IMR-90 (cell line): ENCODE results near the gene STAM2. TPM values are rescaled to one million over a fixed set of nuclear protein-coding genes. Genes with fewer than 3 reads are reported as not detected.
"Not testable (repeated sequence)": the region's sequence is repeated elsewhere in the genome, so short reads cannot be mapped to it uniquely, and the experiment has no call there.

Source experiments
- ATAC-seq: fragments of 200-7000 bp; cut with Tn5 transposase; 2 replicates; pipeline ENCODE4 v1.9.1; 2020; ENCODE audit warnings: low read depth, mild to moderate bottlenecking, moderate library complexity
- BruUV-seq: library from RNA; stranded (reverse); fragments of 400-500 nt; replicated peaks from 2 replicates; lab custom pipeline; 2021; lab: Mats Ljungman, UMichigan
- CTCF ChIA-PET: fragments of 300-600 bp; formaldehyde crosslinking; extraction: SDS; loops from one replicate; lab custom pipeline; 2021; ENCODE audit warnings: antibody characterized with exemption; lab: Yijun Ruan, JAX
- POLR2A ChIA-PET: fragments of 300-600 bp; sonication (Branson Sonifier 250); formaldehyde crosslinking; loops from one replicate; lab custom pipeline; 2022; ENCODE audit warnings: antibody characterized with exemption; ENCODE audit not compliant: unreplicated experiment; lab: Charles Lee
- DNase-seq: peaks from one replicate; pipeline ENCODE4 v3.0.0; 2013
- H2AFZ ChIP-seq: replicated peaks from 2 replicates; pipeline ENCODE3; 2013; ENCODE audit warnings: low read length, mild to moderate bottlenecking; ENCODE audit not compliant: poor library complexity
- H2AK5ac ChIP-seq: 2 replicates; pipeline ENCODE4 v1.6.1; 2013; ENCODE audit warnings: low read depth, low read length, inconsistent platforms
- H2AK9ac ChIP-seq: replicated peaks from 2 replicates; pipeline ENCODE3; 2013; ENCODE audit warnings: mild to moderate bottlenecking, low read depth, low read length, moderate library complexity; ENCODE audit not compliant: poor library complexity
- H2BK120ac ChIP-seq: 2 replicates; pipeline ENCODE4 v1.6.1; 2013; ENCODE audit warnings: low read depth, low read length, inconsistent platforms
- H2BK15ac ChIP-seq: 3 replicates; pipeline ENCODE4 v1.6.1; 2013; ENCODE audit warnings: low read depth, low read length, inconsistent platforms
- H2BK20ac ChIP-seq: 2 replicates; pipeline ENCODE4 v1.6.1; 2013; ENCODE audit warnings: low read depth, mild to moderate bottlenecking, inconsistent platforms, low read length, moderate library complexity
- H2BK5ac ChIP-seq: 2 replicates; pipeline ENCODE4 v1.6.1; 2013; ENCODE audit warnings: mild to moderate bottlenecking, low read depth, low read length, inconsistent platforms; ENCODE audit not compliant: poor library complexity, severe bottlenecking
- H3K14ac ChIP-seq: replicated peaks from 2 replicates; pipeline ENCODE4 v1.6.1; 2013; ENCODE audit warnings: low read depth, low read length, inconsistent platforms
- H3K18ac ChIP-seq: 2 replicates; pipeline ENCODE4 v1.6.1; 2013; ENCODE audit warnings: low read depth, low read length, control low read depth
- H3K23ac ChIP-seq: 2 replicates; pipeline ENCODE4 v1.6.1; 2013; ENCODE audit warnings: low read depth, low read length, inconsistent platforms
- H3K27ac ChIP-seq: 2 replicates; pipeline ENCODE4 v1.5.1; 2013; ENCODE audit warnings: mild to moderate bottlenecking, control low read depth, low read length; ENCODE audit not compliant: insufficient read depth
- H3K27me3 ChIP-seq: 2 replicates; pipeline ENCODE4 v1.6.1; 2013; ENCODE audit warnings: low read length; ENCODE audit not compliant: control insufficient read depth, insufficient read depth
- H3K36me3 ChIP-seq: 2 replicates; pipeline ENCODE4 v1.6.1; 2013; ENCODE audit warnings: low read length, mixed read lengths; ENCODE audit not compliant: control insufficient read depth, insufficient read depth
- H3K4ac ChIP-seq: 2 replicates; pipeline ENCODE4 v1.6.1; 2013; ENCODE audit warnings: low read depth, low read length, inconsistent platforms
- H3K4me1 ChIP-seq: 2 replicates; pipeline ENCODE4 v1.6.1; 2013; ENCODE audit warnings: low read length, mixed read lengths; ENCODE audit not compliant: control insufficient read depth, insufficient read depth
- H3K4me2 ChIP-seq: 2 replicates; pipeline ENCODE4 v1.6.1; 2013; ENCODE audit warnings: low read depth, mild to moderate bottlenecking, control low read depth, low read length, moderate library complexity
- H3K4me3 ChIP-seq: 2 replicates; pipeline ENCODE4 v1.5.1; 2013; ENCODE audit warnings: low read depth, mild to moderate bottlenecking, control low read depth, low read length, moderate library complexity; ENCODE audit not compliant: insufficient read depth
- H3K56ac ChIP-seq: 2 replicates; pipeline ENCODE4 v1.6.1; 2013; ENCODE audit warnings: low read length, inconsistent platforms; ENCODE audit not compliant: insufficient read depth; ENCODE audit errors: extremely low read depth
- H3K79me1 ChIP-seq, 2 experiments: 2 replicates each; pipeline ENCODE4 v1.6.1; 2013; ENCODE audit warnings: low read length in 2 of 2, inconsistent platforms in 1 of 2, low read depth in 1 of 2
- H3K9ac ChIP-seq: 2 replicates; pipeline ENCODE4 v1.6.1; 2013; ENCODE audit warnings: low read depth, low read length, control low read depth
- H3K9me1 ChIP-seq: 2 replicates; pipeline ENCODE4 v1.6.1; 2013; ENCODE audit warnings: low read length, inconsistent platforms; ENCODE audit not compliant: insufficient read depth
- H3K9me3 ChIP-seq: 2 replicates; pipeline ENCODE4 v1.6.1; 2013; ENCODE audit warnings: low read length; ENCODE audit not compliant: control insufficient read depth, insufficient read depth
- H4K20me1 ChIP-seq: 2 replicates; pipeline ENCODE4 v1.6.1; 2013; ENCODE audit warnings: low read length, inconsistent platforms; ENCODE audit not compliant: insufficient read depth
- H4K5ac ChIP-seq: 2 replicates; pipeline ENCODE4 v1.6.1; 2013; ENCODE audit warnings: mild to moderate bottlenecking, low read depth, low read length, control low read depth
- H4K8ac ChIP-seq, 2 experiments: 2 replicates each; pipeline ENCODE4 v1.6.1; 2013; ENCODE audit warnings: low read depth in 2 of 2, low read length in 2 of 2, control low read depth in 1 of 2, inconsistent platforms in 1 of 2
- H4K91ac ChIP-seq: 2 replicates; pipeline ENCODE4 v1.6.1; 2013; ENCODE audit warnings: low read depth, low read length, inconsistent platforms; ENCODE audit not compliant: insufficient read depth
- CEBPB ChIP-seq: IDR thresholded peaks from 2 replicates; pipeline ENCODE4 v1.6.1; 2012; ENCODE audit warnings: low read depth, low read length, improper control_type of control experiment
- WGBS, 2 experiments: methylation state at CpG; one replicate each; pipeline versions ENCODE4 v1.1.5 to v1.1.7; 2013; ENCODE audit warnings: missing lambda C conversion rate in 2 of 2; ENCODE audit not compliant: insufficient read length in 1 of 2; ENCODE audit errors: extremely low coverage in 2 of 2; 5-methylcytosine and 5-hydroxymethylcytosine counted together
- dilution Hi-C: fragments of 300-500 bp; cut with HindIII; formaldehyde crosslinking; loops from one replicate; pipeline ENCODE4 v1.14.3; 2018; ENCODE audit warnings: low sequenced_read_pairs; ENCODE audit not compliant: unreplicated experiment
- in situ Hi-C: fragments of 300-500 bp; cut with MboI; formaldehyde crosslinking; loops from 3 replicates; pipeline ENCODE4 v1.14.3; 2019; ENCODE audit warnings: low sequenced_read_pairs, inconsistent platforms, mixed read lengths
- intact Hi-C: fragments of 100-400 bp; cut with micrococcal nuclease; formaldehyde crosslinking; loops from 2 replicates; pipeline ENCODE4 v1.10.0; 2022
- polyA plus RNA-seq, 3 experiments: library from polyadenylated mRNA; depleted of rRNA; stranded (reverse); fragments of >200 nt; gene quantifications; 2 replicates each; pipeline ENCODE4 v1.2.3, GENCODE V29; 2012; ENCODE audit warnings: low replicate concordance in 1 of 3
- total RNA-seq: library from RNA; depleted of rRNA; stranded (reverse); fragments of >200 nt; gene quantifications from 2 replicates; pipeline ENCODE4 v1.2.3, GENCODE V29; 2012

The STAM2 gene
- total and polyA plus RNA-seq, 2 of the 4 experiments (the other 2 are of a cell fraction) = 12.5 to 29.2 TPM

DNA sequence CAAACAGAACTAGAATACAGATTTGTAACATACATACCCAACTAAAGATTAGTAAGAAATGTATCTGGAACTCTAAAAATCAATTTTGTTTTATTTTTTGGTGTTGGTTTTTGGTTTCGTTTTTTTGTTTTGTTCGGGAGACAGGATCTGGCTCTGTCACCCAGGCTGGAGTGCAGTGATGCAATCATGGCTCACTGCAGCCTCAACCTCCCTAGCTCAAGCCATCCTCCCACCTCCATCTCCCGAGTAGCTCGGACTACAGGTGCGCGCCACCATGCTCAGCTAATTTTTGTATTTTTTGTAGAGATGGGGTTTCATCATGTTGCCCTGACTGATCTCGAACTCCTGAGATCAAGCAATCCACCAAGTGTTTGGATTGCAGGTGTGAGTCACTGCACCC, 6.4 kb downstream of the STAM2 start:
- DNase-seq, ATAC-seq, H2BK15ac ChIP-seq, H3K14ac ChIP-seq, POLR2A ChIA-PET, H2BK5ac ChIP-seq, H3K4me2 ChIP-seq, H4K91ac ChIP-seq, H3K18ac ChIP-seq, H3K9me1 ChIP-seq, H3K27ac ChIP-seq, H4K8ac ChIP-seq, CTCF ChIA-PET, H3K36me3 ChIP-seq, H3K4me3 ChIP-seq, H2BK120ac ChIP-seq, H3K56ac ChIP-seq, H3K9ac ChIP-seq, BruUV-seq, H2BK20ac ChIP-seq, H2AK5ac ChIP-seq, H3K9me3 ChIP-seq, H3K27me3 ChIP-seq, dilution Hi-C loops, intact Hi-C loops, H2AK9ac ChIP-seq, H4K5ac ChIP-seq, H3K4ac ChIP-seq, H3K23ac ChIP-seq: not testable (repeated sequence)
- WGBS, 2 experiments = 100% methylated on average over 1 of the region's 7 CpGs; no CpG with 5 or more reads in 1 of the 2 experiments
- H2AFZ ChIP-seq = peak overlapping the region; percentile 71
- TF ChIP-seq CEBPB = peak; percentile 76
- in situ Hi-C loops = loop anchor here (10.0 kb wide), 1 partner anchor 124 kb away; no protein-coding TSS in a partner anchor
- H4K20me1 ChIP-seq = peaks cover 46% of the 10 kb centered on the region
- peaks cover 18 to 64% of the 10 kb centered on the region in 2 experiments; a peak in 3 of 4 replicates for H3K79me1 ChIP-seq
- peaks cover 10% of the 10 kb centered on the region for H3K4me1 ChIP-seq

DNA sequence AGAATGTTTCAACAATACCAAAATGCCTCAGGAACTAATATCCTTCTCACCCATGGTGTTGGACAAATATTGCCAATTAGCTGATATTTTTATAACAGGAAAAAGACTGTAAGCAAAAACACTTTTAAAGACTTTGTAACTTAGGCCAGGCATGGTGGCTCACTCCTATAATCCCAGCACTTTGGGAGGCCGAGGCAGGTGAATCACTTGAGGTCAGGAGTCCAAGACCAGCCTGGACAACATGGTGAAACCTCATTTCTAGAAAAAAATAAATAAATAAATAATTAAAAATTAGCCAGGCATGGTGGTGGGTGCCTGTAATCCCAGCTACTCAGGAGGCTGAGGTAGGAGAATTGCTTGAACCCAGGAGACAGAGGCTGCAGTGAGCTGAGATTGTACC, 8.1 kb downstream of the STAM2 start:
- not testable (repeated sequence) for H3K9ac ChIP-seq
- peaks cover 18 to 63% of the 10 kb centered on the region in 2 experiments; a peak in 3 of 4 replicates for H3K79me1 ChIP-seq

More for the DNA sequence above, 8.1 kb downstream of the STAM2 start:
- ATAC-seq, H2BK120ac ChIP-seq, H3K27me3 ChIP-seq, H3K14ac ChIP-seq, DNase-seq, H2BK15ac ChIP-seq, H2AK9ac ChIP-seq, H4K5ac ChIP-seq, H3K9me3 ChIP-seq, H3K4ac ChIP-seq, H3K27ac ChIP-seq, H2BK20ac ChIP-seq, H4K8ac ChIP-seq, H3K56ac ChIP-seq, POLR2A ChIA-PET, H3K18ac ChIP-seq, H4K91ac ChIP-seq, H2AK5ac ChIP-seq, H3K4me3 ChIP-seq, H2AFZ ChIP-seq, H3K36me3 ChIP-seq, BruUV-seq, H3K9me1 ChIP-seq, dilution Hi-C loops, H2BK5ac ChIP-seq: not testable (repeated sequence)
- in situ Hi-C loops (loop anchor here (10.0 kb wide), 1 partner anchor 123 kb away; no protein-coding TSS in a partner anchor), intact Hi-C loops (loop anchor here (2.0 kb wide), 1 partner anchor 131 kb away; no protein-coding TSS in a partner anchor)
- peaks cover 46% of the 10 kb centered on the region for H4K20me1 ChIP-seq
- no CpG with 5 or more reads among the region's 1 CpG for WGBS, 2 experiments
- peak overlapping the region; percentile 94; the same call in 1 of the 2 replicates for H3K4me2 ChIP-seq
- peak overlapping the region; percentile 77; the same call in 1 of the 2 replicates for H3K23ac ChIP-seq
- peaks cover 10% of the 10 kb centered on the region for H3K4me1 ChIP-seq
- CTCF ChIA-PET = interaction anchor here (2.3 kb wide), 1 partner anchor 142 kb away, joined by 7 read pairs; no protein-coding TSS in a partner anchor
